ENCODE data around the gene CTR9.

Gene CTR9

GRCh38 chr11:10743354-10744000 lies 7.6 kb upstream of the CTR9 start:
- peak; percentile 21 for DNase-seq

DNA sequence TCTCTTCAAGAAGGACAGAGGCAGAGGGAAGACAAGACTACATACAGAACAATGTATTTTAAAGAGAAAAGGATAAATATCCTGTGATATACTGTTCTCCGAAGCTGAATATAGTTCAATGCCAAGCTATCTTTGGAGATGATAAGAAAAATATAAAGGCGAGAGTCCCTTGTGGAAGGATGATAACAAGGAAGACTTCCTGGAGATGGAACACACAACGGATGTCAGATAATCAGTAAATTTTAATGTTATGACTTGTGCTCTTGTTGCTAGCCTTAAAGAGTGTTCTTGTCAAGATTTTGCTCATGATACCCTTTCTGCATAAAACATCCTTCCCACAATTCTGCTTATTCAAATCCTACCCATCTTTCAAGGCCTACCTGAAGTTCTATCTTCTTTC lies 6.8 kb upstream of the CTR9 start:
- no peak for DNase-seq

GRCh38 chr11:10746871-10747270 lies 4.2 kb upstream of the CTR9 start:
- no peak for DNase-seq

DNA sequence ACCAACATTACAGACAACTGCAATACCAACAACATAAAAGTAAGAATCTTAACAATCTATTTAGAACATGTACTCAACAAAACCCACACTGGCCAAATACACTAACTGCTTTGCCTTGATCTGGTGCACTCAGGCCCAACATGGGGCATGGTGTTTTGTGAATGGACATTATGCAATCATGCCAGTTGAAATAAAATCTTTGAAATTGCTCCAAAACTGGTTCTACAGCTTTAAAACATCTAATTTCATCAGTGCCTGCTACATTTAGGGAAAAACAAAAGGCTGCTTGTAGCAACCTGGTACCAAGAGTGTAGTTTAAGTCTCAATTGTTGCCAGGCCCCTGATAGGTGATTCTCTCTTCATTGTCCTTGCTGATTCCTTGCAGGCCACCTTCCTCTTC lies 3.3 kb upstream of the CTR9 start:
- DNase-seq = no peak

- DNase-seq = no peak
Observed at GRCh38 chr11:10749476-10749875, 1.6 kb upstream of the CTR9 start.

GRCh38 chr11:10751581-10751940 lies 515 bp downstream of the CTR9 start:
- no peak for DNase-seq

DNA sequence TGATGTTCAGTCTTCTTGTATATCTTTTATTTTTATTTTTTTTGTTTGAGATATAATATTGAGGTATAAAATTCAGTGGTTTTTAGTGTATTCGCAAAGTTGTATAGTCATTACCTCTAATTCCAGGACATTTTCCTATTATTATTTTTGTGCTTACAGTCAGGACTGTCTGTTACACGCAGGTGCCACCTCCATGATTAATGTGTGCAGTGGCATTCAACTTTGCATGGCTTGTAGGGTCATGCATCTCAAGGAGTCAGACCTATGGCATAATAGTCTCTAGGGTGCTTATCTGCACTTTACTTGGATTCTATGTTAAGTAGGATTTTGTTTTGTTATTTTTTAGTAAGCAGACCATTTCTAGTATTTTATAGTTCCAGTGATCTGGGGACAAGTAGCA lies 1.0 kb downstream of the CTR9 start:
- DNase-seq = no peak

- DNase-seq = no peak
Observed at GRCh38 chr11:10752486-10752885, 1.4 kb downstream of the CTR9 start.

- DNase-seq = no peak
Observed at GRCh38 chr11:10758957-10759356, 7.9 kb downstream of the CTR9 start.

GRCh38 chr11:10761085-10761698 lies 10.1 kb downstream of the CTR9 start:
- no peak for DNase-seq

- no peak for DNase-seq
Observed at GRCh38 chr11:10762185-10762584, 11.1 kb downstream of the CTR9 start.

DNA sequence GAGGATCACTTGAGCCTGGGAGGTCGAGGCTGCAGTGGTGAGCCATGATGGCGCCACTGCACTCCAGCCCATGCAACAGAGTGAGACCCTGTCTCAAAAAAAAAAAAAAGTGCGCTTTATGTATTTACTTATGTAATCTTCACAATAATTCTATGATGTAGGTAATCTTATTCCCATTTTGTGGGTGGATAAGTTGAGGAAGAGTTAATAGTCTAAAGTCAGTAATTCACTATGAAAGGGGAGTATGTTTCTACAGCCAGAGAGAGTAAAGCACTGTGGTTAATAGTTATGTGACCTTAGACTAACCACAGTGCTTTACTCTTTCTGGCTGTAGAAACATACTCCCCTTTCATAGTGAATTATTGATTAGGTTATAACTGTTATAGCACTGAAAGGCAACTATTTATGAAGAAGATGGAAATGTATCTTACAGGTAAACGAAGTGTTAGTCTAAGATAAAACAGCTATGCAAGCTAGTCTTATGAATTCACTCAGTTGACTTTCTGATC lies 11.9 kb downstream of the CTR9 start:
- no peak for DNase-seq

- no peak for DNase-seq
Observed at GRCh38 chr11:10763766-10764165, 12.7 kb downstream of the CTR9 start.

GRCh38 chr11:10764412-10764811 lies 13.4 kb downstream of the CTR9 start:
- DNase-seq = no peak

GRCh38 chr11:10770626-10771254 lies 19.7 kb downstream of the CTR9 start:
- no peak for DNase-seq

- DNase-seq = no peak
Observed at GRCh38 chr11:10771457-10771856, 20.4 kb downstream of the CTR9 start.

DNA sequence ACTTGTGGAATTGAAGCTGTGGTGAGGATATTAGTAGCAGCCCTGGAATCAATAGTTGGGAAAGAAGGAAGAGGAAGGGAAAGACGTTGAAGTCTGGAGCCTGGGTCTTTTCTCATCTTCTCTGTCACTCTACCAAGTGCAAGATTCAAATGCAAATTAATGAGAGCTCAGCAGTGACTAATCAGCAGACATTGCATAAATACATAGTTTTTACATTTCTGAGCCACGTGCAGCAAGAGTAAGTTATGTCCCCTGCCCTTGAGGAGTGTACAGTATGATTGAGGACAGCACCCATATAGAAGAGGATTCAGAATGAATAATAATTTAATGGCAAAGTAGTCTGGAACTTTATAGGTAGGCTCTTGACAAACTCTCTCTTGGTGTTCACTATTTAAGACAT lies 23.8 kb downstream of the CTR9 start:
- no peak for DNase-seq

DNA sequence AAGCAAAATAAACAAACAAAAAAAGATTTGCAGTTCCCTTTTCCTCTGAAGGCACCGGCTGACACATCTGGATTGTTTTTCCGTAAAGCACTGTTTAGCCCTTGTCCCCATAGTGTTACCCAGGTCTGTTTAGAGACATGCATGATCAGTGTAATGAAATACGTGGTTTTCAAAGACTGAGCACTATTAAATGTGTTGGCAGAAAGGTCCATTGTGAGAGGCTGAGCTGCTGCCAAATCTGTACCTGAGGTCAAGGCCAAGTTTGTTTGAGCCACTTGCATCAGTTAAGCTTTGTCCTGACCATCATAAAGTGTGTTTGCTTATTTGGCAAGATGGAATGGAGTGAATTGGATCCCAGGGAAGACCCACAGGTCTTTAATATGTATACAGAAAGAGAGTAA lies 26.3 kb downstream of the CTR9 start:
- DNase-seq = no peak

DNA sequence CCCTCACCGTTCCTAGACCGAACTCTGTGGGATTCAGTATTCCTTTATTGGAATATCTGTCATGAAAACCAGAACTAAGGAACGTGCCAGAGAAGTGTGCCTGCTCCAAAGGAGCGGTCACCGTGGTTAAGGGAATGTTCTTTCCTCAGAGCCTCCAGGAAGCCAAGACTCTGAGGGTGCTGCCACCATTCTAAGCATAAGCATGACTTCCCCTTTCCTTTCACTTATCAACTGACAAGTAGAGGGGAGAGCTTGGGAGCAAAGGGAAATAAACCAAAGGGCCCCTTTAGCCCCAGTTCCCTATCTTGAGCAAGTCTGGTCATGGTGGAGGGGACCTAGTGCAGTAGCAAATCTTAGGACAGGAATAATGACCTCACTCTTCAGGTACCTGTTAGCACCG lies 26.8 kb downstream of the CTR9 start:
- DNase-seq = no peak

DNA sequence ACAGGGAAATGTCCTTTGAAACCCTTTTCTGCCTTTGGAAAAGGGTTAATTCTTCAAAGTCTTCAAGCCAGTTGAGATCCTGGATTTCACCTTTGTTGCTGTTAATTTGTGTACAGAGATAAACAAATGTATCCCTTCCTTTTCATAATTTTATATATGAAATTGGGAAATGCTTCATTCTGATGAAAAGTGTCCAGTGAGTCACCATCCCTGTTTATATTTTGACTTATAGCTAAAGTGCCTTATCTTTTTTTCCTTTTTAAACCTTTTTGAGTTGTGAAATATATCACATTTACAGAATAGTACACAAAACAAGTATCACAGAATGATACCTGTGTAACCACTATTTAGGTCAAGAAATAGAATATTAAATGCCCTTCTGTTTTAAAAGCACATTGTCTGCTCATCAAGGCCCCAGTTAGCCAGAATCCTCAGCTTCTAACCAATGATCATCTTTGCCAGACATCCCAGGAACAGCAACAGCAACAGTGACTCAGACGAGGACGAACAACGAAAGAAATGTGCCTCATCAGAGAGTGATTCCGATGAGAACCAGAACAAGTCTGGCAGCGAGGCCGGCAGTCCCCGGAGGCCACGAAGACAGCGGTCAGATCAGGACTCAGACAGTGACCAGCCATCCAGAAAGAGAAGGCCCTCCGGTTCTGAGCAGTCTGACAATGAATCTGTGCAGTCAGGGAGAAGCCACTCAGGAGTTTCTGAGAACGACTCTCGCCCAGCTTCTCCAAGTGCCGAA lies 27.3 kb downstream of the CTR9 start:
- DNase-seq = no peak

DNA sequence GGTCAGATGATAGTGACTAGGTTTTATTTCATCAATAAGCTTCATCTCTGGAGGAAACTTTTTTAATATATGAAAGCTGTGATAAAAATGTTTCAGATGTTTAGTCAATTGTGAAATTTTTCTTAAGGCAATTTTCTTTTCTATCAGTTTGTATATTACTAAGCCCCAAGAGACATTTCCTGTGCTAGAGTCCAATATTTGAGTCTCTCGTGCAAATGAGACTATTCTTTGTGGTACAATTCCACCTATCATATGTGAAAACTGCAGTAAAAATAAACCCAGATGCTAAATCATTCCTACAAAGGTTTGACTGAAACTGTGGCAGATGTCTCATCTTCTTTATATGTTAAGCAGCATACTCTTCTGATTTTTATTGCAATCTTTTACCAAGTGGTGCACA lies 28.0 kb downstream of the CTR9 start:
- no peak for DNase-seq

DNA sequence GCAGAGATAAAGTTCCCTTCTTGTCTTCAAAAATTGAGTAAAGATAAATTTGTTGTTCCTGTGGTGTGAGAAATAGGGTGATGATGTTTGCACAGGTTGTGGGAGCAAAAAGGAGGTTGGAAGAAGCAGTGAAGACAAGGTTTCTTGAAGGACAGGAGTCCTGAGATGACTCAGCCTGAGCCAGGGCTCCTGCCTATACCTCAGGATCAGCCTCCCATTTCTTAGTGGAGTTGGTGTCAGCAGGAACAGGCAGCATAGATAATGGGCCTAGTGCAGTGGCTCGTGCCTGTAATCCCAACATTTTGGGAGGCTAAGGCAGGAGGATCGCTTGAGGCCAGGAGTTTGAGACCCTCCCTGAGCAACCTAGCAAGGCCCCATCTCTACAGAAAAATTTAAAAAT lies 29.0 kb downstream of the CTR9 start:
- no peak for DNase-seq

GRCh38 chr11:10784232-10785145 lies 33.4 kb downstream of the CTR9 start:
- DNase-seq = no peak
